ENCODE measurements around the gene RIC3. TPM values are rescaled to one million over a fixed set of nuclear protein-coding genes. Genes with fewer than 3 reads are reported as not detected.

The RIC3 gene
- polyA plus RNA-seq, 1 experiment: not detected

- Histone ChIP-seq H3K4me3 (ENCODE audit: low read depth, low read length) (no peak overlapping the region), H3K27me3 (ENCODE audit: control insufficient read depth, insufficient read depth, low read length) (peaks cover 6% of the 10 kb centered on the region; the same call in 1 of the 2 replicates), H3K36me3 (ENCODE audit: control insufficient read depth, insufficient read depth, low read length) (no peaks in the 10 kb centered on the region)
- TF ChIP-seq CTCF (IDR thresholded peaks at IDR 0.05; ENCODE audit: insufficient read depth, low read depth, low read length): no peak
- ChIA-PET POLR2A (no interaction called here), CTCF (interaction anchor here (2.6 to 6.4 kb wide), 2 partner anchors 11 to 153 kb away, joined by 5 to 49 read pairs; partner anchors contain the start of gene LMO1)
- no peak for DNase-seq (ENCODE audit: low read depth)
Measured at GRCh38 chr11:8110396-8110795, 58.4 kb downstream of the RIC3 start.

- TF ChIP-seq CTCF (IDR thresholded peaks at IDR 0.05; ENCODE audit: insufficient read depth, low read depth, low read length): no peak
- Histone ChIP-seq H3K27me3 (ENCODE audit: control insufficient read depth, insufficient read depth, low read length) (peaks cover 6% of the 10 kb centered on the region; the same call in 1 of the 2 replicates), H3K4me3 (ENCODE audit: low read depth, low read length) (no peak overlapping the region), H3K36me3 (ENCODE audit: control insufficient read depth, insufficient read depth, low read length) (peaks cover 1% of the 10 kb centered on the region; the same call in 1 of the 2 replicates)
- no peak for DNase-seq (ENCODE audit: low read depth)
- POLR2A ChIA-PET: interaction anchor here (0.5 kb wide), 1 partner anchor 474 kb away, joined by 3 read pairs; no protein-coding TSS in a partner anchor
- CTCF ChIA-PET: interaction anchor here (1.2 to 6.4 kb wide), 3 partner anchors 10 to 103 kb away, joined by 5 to 49 read pairs (median 16); no protein-coding TSS in a partner anchor
Measured at GRCh38 chr11:8109675-8110074, 59.1 kb downstream of the RIC3 start.

GRCh38 chr11:8108421-8108820, 60.4 kb downstream of the RIC3 start:
- peaks cover 6% of the 10 kb centered on the region; the same call in 1 of the 2 replicates for H3K27me3 ChIP-seq (ENCODE audit: control insufficient read depth, insufficient read depth, low read length)
- POLR2A ChIA-PET: no interaction called here
- no peak for TF ChIP-seq CTCF (IDR thresholded peaks at IDR 0.05; ENCODE audit: insufficient read depth, low read depth, low read length)
- no peak overlapping the region for H3K4me3 ChIP-seq (ENCODE audit: low read depth, low read length)
- no peak for DNase-seq (ENCODE audit: low read depth)
- H3K36me3 ChIP-seq (ENCODE audit: control insufficient read depth, insufficient read depth, low read length): peaks cover 3% of the 10 kb centered on the region; the same call in 1 of the 2 replicates
- CTCF ChIA-PET: interaction anchor here (1.1 to 6.4 kb wide), 3 partner anchors 9 to 102 kb away, joined by 4 to 49 read pairs (median 16); no protein-coding TSS in a partner anchor

- Histone ChIP-seq H3K4me3 (ENCODE audit: low read depth, low read length) (no peak overlapping the region), H3K36me3 (ENCODE audit: control insufficient read depth, insufficient read depth, low read length) (peaks cover 3% of the 10 kb centered on the region; the same call in 1 of the 2 replicates), H3K27me3 (ENCODE audit: control insufficient read depth, insufficient read depth, low read length) (peaks cover 6% of the 10 kb centered on the region; the same call in 1 of the 2 replicates)
- no peak for TF ChIP-seq CTCF (IDR thresholded peaks at IDR 0.05; ENCODE audit: insufficient read depth, low read depth, low read length)
- DNase-seq (ENCODE audit: low read depth): no peak
- POLR2A ChIA-PET: interaction anchor here (0.6 kb wide), 1 partner anchor 258 kb away, joined by 18 read pairs; no protein-coding TSS in a partner anchor
- CTCF ChIA-PET: interaction anchor here (1.1 to 6.4 kb wide), 4 partner anchors 8 to 101 kb away, joined by 3 to 49 read pairs (median 10); no protein-coding TSS in a partner anchor
Measured at GRCh38 chr11:8107642-8108041, 61.2 kb downstream of the RIC3 start.

- ChIA-PET POLR2A (no interaction called here), CTCF (interaction anchor here (1.1 to 3.4 kb wide), 4 partner anchors 11 to 100 kb away, joined by 3 to 16 read pairs (median 4); no protein-coding TSS in a partner anchor)
- TF ChIP-seq CTCF (IDR thresholded peaks at IDR 0.05; ENCODE audit: insufficient read depth, low read depth, low read length): no peak
- H3K36me3 ChIP-seq (ENCODE audit: control insufficient read depth, insufficient read depth, low read length): peaks cover 7% of the 10 kb centered on the region
- H3K4me3 ChIP-seq (ENCODE audit: low read depth, low read length): no peak overlapping the region
- no peak for DNase-seq (ENCODE audit: low read depth)
- peaks cover 6% of the 10 kb centered on the region; the same call in 1 of the 2 replicates for H3K27me3 ChIP-seq (ENCODE audit: control insufficient read depth, insufficient read depth, low read length)
Measured at GRCh38 chr11:8106679-8107078, 62.1 kb downstream of the RIC3 start.
